ENCODE results near the gene CKAP2L.

DNA sequence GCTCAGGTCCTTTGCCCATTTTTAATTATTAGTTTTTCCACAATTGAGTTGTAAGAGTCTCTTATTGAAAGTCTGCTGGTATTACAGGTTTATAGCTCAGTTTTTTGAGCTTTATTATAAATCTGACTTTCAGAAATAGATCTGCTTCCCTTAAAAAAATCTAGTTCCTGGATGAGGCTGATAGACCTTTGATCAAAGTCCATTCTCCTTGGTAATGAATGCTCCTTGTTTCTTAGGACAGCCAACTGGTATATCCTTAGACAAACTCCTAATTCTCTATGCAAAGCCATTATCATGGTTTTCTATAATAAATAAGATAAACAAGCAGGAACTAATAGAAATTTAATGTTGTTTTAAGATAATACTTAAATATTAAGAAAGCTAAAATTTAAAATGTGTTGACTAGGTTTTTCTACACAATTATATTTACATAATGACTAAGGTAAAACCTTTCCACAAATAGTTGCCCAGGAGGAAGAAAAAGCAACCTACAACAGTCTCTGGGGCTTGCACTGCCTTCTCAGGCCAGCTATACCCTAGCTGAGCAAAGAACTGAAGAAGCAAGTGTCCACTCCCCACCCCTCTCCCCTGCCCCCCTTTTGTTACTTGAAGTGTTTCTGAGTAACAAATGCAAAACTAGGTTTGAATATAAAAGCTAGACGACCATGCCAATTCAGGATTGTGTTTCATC, 26.7 kb downstream of the CKAP2L start:
- TF ChIP-seq, protein P1, sequence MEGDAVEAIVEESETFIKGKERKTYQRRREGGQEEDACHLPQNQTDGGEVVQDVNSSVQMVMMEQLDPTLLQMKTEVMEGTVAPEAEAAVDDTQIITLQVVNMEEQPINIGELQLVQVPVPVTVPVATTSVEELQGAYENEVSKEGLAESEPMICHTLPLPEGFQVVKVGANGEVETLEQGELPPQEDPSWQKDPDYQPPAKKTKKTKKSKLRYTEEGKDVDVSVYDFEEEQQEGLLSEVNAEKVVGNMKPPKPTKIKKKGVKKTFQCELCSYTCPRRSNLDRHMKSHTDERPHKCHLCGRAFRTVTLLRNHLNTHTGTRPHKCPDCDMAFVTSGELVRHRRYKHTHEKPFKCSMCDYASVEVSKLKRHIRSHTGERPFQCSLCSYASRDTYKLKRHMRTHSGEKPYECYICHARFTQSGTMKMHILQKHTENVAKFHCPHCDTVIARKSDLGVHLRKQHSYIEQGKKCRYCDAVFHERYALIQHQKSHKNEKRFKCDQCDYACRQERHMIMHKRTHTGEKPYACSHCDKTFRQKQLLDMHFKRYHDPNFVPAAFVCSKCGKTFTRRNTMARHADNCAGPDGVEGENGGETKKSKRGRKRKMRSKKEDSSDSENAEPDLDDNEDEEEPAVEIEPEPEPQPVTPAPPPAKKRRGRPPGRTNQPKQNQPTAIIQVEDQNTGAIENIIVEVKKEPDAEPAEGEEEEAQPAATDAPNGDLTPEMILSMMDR (conservative IDR thresholded peaks at IDR 0.05; ENCODE audit: low read length) = no peak
- TF ChIP-seq EZH2phosphoT487 (IDR thresholded peaks at IDR 0.05; ENCODE audit: borderline replicate concordance) = no peak

All from Loucy (cell line).